ENCODE results near the gene SLC22A14.

SLC22A14 gene

GRCh38 chr3:38347421-38348200 is 65.5 kb downstream of the SLC22A14 start:
- no peak for DNase-seq

DNA sequence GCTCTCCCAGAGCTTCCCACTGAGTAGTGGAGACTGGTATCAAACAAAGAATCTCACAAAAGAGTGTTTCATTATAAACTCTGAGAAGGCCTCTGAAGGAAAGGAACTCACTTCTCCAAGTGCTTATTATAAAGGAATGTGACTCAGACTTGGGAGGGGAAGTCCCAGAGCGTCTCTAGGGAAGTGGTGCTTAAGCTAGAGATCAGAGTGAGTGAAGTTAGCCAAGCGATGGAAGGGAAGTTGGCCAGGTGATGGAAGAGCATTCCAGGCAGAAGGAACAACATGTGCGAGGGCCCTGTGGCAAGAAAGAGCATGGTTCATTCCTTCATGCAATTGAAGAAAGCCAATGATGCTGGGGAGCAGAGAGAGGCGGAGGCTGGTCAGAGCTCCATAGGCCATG is 66.8 kb downstream of the SLC22A14 start:
- DNase-seq: no peak

DNA sequence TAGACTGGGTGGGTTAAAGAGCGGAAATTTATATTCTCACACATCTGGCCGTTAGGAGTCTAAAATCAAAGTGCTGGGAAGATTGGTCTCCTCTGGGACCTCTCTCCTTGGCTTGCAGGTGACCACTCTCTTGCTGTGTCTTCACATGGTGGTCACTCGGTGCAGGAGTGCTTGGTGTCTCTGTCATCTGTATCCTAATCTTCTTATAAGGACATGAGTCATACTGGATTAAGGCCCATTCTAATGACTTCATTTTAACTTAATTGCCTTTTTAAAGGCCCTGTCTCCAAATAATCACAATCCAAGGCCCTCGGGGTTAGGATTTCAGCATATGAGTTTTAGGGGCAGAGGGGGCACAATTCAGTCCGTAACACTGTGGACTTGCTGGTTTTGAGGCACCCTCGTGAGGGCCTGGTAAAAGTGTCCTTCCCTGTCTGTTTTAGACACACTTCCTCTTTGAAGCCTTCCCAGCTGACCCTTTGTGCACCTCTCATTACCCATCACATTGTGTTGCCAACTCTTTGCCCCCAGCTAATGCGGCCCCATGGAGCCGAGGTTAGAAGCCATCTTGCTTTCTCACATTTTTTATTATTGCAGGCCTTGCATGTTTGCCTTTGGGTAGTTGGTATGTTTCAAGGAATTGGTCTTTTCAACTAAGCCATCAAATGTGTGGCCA is 67.7 kb downstream of the SLC22A14 start:
- no peak for DNase-seq

- DNase-seq: no peak
These were observed 71.1 kb downstream of the SLC22A14 start for GRCh38 chr3:38353151-38353550.

- no peak for DNase-seq
These were observed 72.7 kb downstream of the SLC22A14 start for GRCh38 chr3:38354588-38355330.

DNA sequence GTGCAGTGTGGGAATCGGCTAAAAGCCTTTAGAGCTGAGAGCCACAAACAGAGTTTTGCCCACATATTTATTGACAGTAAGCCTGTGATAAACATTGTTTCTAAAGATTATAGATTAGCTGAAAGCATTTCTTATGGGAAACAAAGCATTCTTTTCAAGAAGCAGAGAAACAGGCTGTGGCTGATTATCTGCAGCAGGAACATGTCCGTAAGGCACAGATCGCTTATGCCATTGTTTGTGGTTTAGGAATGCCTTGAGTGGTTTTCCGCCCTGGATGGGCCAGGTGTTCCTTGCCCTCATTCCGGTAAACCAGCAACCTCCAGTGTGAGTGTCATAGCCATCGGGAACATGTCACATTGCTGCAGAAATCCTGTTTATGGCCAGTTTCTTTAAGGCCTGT is 76.9 kb downstream of the SLC22A14 start:
- DNase-seq: no peak

DNA sequence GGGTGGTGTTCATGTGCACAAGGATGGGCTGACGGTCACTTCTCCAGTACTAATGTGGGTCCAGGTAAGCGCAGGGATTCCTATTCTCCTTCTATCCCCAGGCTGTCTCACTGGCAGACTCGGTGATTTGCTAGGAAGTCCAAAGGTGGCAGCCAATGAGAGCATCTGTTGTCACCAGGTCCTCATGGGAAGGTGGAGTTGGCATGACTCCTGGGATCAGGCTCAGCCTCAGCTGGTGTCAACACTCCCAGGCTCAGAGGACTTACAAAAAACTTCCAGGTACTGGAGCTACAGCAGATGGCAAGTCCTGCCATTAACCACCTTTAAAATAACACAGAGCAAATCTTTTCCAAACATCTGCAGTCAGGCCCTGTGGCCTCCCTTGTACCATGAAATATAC is 78.3 kb downstream of the SLC22A14 start:
- no peak for DNase-seq

GRCh38 chr3:38361496-38361895 is 79.4 kb downstream of the SLC22A14 start:
- DNase-seq: no peak

GRCh38 chr3:38362825-38363224 is 80.7 kb downstream of the SLC22A14 start:
- DNase-seq: no peak

DNA sequence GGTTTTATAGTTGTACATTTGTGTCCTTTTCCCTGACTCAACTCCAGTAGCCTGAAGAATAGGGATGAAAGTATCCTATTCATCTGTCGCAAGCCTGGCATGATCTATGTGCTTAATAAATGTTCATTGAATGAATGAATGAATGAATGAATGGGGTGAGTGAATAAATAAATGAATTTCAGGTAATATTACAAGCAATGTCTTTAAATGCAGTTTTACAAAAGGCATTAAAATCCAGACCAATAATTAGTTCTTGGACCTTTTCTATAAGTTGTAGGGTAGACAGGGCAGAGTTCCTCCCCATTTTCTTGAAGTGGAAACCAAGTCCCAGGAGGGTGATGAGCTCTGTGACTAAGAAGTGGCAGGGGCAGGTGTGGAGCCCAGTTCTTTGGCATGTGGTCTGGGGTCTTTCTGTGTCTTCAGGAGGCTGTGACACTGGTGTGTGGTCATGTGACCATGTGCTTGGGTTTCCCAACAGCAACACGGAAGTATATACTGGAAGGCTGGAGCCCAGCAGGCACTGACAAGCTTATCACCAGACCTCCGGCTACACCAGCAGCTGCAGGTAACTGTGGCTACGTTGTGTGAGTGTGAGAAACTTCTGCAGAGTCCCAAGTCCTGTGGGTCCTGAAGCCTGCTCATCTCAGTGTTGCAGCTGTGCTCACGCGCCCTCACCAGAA is 82.8 kb downstream of the SLC22A14 start:
- no peak for DNase-seq

- DNase-seq: no peak
These were observed 83.5 kb downstream of the SLC22A14 start for GRCh38 chr3:38365469-38366062.

GRCh38 chr3:38366082-38366481 is 84.0 kb downstream of the SLC22A14 start:
- no peak for DNase-seq

- no peak for DNase-seq
These were observed 85.7 kb downstream of the SLC22A14 start for GRCh38 chr3:38367779-38368178.

All from NCI-H774 (cell line).